GM13976 (cell line): ENCODE data around the gene SRSF2.

Experiments used
- DNase-seq: peaks from one replicate; pipeline ENCODE4 v3.0.0; 2012; ENCODE audit warnings: low spot score
- in situ Hi-C: fragments of 300-500 bp; cut with MboI; formaldehyde crosslinking; loops from one replicate; pipeline ENCODE4 v1.12.0; 2022; ENCODE audit warnings: low sequenced_read_pairs, mixed read lengths, inconsistent platforms; ENCODE audit not compliant: unreplicated experiment
- TF ChIP-seq, protein P1 (sequence below): IDR thresholded peaks from 2 replicates; pipeline ENCODE4 v1.5.1; 2012; ENCODE audit warnings: borderline replicate concordance, mild to moderate bottlenecking; ENCODE audit not compliant: insufficient read depth; ENCODE audit errors: extremely low read depth, missing control alignments, control extremely low read depth

Gene SRSF2

GRCh38 chr17:76706817-76707216 lies 30.3 kb downstream of the SRSF2 start:
- DNase-seq: no peak
- TF ChIP-seq, protein P1, sequence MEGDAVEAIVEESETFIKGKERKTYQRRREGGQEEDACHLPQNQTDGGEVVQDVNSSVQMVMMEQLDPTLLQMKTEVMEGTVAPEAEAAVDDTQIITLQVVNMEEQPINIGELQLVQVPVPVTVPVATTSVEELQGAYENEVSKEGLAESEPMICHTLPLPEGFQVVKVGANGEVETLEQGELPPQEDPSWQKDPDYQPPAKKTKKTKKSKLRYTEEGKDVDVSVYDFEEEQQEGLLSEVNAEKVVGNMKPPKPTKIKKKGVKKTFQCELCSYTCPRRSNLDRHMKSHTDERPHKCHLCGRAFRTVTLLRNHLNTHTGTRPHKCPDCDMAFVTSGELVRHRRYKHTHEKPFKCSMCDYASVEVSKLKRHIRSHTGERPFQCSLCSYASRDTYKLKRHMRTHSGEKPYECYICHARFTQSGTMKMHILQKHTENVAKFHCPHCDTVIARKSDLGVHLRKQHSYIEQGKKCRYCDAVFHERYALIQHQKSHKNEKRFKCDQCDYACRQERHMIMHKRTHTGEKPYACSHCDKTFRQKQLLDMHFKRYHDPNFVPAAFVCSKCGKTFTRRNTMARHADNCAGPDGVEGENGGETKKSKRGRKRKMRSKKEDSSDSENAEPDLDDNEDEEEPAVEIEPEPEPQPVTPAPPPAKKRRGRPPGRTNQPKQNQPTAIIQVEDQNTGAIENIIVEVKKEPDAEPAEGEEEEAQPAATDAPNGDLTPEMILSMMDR: no peak
- in situ Hi-C loops: no loop called here

- TF ChIP-seq, protein P1: no peak
- in situ Hi-C loops: no loop called here
- DNase-seq: no peak
Measured at GRCh38 chr17:76704805-76705204, 32.3 kb downstream of the SRSF2 start.

GRCh38 chr17:76702941-76703637 lies 34.0 kb downstream of the SRSF2 start:
- TF ChIP-seq, protein P1: no peak
- in situ Hi-C loops: no loop called here
- DNase-seq: no peak

GRCh38 chr17:76702076-76702475 lies 35.1 kb downstream of the SRSF2 start:
- in situ Hi-C loops: no loop called here

GRCh38 chr17:76701471-76701967 lies 35.6 kb downstream of the SRSF2 start:
- in situ Hi-C loops: no loop called here
- TF ChIP-seq, protein P1: no peak
- DNase-seq: no peak

More at GRCh38 chr17:76702076-76702475, 35.1 kb downstream of the SRSF2 start:
- no peak for DNase-seq
- TF ChIP-seq, protein P1: no peak

DNA sequence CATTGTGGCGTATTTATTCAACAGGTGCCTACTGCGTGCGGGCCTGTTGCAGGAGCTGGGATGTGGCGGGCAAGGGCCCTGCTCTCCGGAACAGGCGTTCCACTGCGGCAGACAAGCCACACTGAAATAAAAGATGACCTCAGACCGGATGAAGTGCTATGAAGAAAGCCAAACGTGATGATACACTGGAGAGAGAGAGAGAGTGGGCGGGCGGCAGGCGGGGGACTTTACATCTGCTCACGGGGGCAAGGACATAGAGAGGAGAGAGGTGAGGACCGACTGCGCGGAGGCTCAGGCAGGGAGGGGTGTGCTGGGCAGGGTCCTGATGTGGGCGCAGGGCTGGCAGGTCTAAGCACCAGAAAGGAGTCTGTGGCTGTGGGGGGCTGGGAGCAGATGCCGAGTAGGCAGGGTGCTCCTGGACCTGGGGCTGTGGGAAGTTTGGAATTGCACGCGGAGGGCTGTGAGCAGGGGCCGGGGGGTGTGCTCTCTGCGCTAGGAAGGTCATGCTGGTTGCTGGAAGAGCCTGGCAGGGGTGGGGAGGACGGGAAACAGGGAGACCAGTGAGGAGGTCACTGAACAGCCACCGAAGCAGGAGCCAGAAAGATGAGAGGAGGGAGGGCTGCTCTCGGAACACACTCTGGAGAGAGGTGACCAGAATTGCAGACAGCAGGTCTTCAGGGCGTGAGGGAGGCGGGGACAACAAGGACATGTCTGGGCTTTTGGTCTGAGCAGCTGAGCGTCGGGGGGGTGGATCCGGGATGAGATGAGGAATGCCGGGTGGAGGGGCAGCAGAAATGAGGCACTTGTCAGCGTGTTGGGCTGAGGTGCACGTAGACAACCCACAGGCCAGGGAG lies 36.3 kb downstream of the SRSF2 start:
- in situ Hi-C loops: no loop called here
- TF ChIP-seq, protein P1: no peak
- no peak for DNase-seq
